Activated CD8-positive, alpha-beta memory T cell treated with anti-CD3 and anti-CD28 coated beads, Interleukin-2, amount 50 U/mL, for 24 hours (primary cell): ENCODE results near the gene ABHD2.
"Not testable (repeated sequence)": the region's sequence is repeated elsewhere in the genome, so short reads cannot be mapped to it uniquely, and the experiment has no call there.

Experiments used
- DNase-seq: peaks from one replicate; pipeline ENCODE4 v3.0.0-alpha.2; 2020; ENCODE audit errors: extremely low read depth

Gene ABHD2

DNA sequence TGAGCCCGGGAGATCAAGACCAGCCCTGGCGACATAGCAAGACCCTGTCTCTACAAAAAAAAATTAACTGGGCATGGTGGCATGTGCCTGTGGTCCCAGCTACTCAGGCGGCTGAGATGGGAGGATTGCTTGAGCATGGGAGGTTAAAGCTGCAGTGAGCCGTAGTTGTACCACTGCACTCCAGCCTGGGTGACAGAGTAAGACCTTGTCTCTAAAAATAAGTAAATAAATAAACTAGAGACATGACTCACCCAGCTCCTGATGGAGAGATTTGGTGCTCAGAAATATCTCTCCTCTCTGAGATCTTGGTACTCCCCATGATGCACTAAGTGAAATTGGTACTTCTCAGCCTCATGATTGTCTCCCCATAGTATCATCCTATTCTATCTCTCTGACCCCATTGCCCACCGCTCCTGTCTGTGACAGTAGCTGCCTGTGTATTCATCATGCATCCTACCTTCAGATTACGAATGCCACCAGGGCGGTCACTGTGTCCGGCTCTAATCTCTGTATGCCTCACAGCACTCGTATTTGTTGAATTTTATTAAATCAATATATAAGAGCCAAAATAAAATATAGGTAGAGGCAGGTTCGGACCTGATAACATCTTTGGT, 50.9 kb downstream of the ABHD2 start:
- DNase-seq: no peak

DNA sequence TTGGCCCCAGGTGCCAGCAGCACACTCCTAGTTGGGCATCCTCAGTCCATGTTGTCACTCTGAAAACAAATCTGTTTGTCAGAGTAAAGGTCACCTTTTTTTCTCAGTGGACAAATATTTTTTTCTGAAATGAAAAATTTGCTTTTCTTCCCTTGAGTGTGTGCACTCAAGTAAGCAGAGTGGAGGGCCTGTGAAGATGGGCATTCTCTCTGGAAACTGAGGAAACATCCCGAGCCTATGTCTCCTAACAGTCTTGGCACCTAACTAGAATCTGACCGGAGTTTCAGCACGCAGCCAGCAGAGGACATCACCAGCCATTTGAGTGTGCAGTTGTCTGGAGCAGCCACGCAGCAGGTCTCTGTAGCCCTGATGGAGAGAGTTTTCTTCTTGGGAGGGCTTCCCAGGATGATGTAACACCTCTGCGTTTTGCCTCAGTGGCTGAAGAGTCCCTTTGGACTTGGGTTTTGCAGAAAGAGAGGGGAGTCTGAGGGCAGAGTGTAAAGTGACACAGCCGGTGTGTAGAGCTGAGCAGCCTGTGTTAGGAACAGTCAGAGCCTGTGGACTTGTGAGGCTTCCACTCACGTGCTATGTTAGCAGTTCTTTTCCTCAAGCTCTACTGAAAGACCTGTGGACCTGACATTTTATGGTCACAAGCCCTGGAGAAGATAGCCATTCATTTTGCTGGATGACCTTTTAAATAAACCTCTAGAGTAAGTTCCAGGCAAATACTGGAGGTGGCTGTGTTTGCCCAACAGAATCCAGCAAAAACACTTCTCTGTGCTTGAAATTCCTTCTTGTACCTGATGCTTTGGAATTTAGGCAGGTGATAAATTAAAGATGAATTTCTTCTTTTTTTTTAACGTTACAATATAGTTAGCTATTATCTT, 51.6 kb downstream of the ABHD2 start:
- DNase-seq: no peak

DNA sequence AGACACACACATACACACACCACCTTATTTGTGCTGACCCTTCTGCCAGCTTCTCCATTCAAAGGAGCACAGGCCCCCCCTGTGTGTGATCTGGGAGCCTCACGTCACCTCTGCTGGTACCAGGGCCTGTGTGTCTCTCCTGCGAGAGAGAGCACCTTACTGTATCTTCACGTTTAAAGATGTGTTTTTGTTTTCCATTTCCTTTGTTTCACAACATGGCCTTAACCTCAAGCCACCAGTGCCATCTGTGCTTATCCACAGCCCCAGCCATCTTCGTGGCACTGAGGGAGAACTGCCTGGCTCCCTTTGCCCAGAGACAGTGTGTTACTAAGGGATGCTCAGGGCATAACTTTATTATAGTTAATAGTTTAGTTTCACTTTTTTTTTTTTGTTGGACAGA, 52.3 kb downstream of the ABHD2 start:
- no peak for DNase-seq

DNA sequence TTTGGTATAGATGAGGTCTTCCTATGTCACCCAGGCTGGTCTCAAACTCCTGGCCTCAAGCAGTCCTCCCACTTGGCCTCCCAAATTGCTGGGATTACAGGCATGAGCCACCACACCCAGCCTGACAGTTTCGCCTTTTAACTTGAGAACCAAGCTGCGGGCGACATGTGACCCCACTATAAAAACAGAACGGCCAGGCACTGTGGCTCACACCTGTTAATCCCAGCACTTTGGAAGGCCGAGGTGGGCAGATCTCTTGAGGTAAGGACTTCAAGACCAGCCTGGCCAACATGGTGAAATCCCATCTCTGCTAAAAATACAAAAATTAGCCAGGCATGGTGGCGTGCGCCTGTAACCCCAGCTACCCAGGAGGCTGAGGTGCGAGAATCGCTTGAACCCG, 52.9 kb downstream of the ABHD2 start:
- not testable (repeated sequence) for DNase-seq

DNA sequence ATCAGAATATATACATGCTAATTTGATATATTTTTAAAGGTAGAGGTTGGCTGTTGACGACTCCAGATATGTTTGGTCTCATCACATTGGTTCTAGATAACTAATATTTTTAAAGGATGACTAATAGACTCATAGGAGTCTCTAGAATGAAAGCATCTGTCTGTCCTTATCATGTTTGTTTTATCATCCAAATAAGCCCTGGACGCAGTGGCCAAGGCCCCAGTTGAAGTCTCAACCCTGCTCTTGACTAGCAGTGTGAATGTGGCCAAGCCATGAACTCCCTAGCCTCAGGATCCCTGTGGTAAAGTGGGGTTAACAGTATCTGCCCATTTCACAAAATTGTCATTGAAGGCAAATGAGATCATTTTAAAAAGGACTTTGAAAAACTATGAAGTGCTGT, 53.6 kb downstream of the ABHD2 start:
- no peak for DNase-seq

DNA sequence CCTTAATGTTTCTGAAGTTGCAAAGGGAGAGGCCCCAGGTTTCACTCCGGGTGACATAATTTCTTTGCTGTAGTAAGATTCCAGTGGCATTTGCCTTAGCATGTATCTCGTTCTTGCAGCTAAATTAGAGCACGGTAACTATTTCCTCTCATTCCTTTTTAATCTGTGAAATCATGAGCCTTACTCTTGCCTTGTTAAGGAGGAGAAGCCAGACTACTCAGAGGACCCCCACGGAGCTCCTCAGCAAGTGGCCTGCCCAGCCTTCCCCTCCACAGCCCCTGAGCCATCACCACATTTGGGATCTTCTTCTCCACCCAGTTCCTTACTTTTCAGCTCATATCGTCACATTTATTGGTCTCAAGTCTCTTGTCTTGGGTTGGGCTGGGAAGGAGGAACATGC, 54.2 kb downstream of the ABHD2 start:
- no peak for DNase-seq

DNA sequence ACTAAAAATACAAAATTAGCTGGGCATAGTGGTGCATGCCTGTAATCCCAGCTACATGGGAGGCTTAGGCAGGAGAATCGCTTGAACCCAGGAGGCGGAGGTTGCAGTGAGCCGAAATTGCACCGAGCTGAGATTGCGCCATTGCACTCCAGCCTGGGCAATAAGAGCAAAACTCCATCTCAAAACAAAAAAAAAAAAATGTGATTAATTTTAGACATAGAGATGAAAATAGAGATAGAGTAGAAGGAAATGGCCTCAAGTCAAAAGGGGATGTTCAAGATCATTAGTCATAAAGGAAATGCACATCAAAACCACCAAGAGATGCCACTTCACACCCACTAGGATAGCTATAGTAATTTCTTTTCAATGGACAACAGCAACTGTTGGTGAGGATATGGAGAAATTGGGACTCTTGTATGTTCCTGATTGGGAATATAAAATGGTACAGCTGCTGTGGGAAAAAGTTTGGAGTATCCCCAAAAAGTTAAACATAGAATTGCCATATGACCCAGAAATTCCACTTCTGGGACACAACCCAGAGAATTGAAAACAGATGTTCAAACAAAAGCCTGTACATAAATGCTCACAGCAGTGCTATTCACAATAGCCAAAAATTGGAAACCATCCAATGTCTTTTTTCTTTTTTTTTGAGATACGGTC, 55.4 kb downstream of the ABHD2 start:
- no peak for DNase-seq

DNA sequence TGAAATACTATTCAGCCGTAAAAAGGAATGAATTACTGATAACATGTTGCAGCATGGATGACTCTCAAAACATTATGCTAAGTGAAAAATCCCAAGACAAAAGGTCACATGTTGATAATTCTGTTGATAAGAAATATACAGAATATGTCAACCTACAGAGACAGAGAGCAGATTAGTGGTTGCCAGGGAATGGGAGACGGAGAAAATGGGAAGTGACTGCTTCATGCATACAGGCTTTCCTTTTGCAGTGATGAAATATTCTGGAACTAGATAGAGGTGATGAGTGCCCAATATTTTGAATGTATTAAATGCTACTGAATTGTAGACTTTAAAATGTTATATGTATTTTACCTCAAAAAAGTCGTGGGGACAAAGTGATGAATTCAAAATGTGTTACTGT, 56.2 kb downstream of the ABHD2 start:
- no peak for DNase-seq

DNA sequence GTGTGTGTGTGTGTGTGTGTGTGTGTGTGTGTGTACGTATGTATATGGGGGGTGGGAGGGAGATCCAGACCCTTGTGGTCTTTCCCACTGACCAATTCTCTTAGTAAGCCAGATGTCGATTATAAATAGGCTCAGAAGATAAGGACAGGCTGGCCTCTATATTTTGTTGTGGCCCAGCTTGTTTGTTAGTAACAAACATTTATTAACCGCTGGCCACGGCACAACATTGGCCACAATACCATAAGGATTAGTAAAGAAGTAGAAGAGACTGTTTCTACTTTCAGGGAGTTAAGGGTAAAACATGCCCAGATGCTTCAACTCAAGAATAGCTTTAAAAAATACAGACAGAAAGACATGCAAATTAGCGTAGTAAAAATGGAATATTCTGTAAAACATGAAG, 58.1 kb downstream of the ABHD2 start:
- no peak for DNase-seq

DNA sequence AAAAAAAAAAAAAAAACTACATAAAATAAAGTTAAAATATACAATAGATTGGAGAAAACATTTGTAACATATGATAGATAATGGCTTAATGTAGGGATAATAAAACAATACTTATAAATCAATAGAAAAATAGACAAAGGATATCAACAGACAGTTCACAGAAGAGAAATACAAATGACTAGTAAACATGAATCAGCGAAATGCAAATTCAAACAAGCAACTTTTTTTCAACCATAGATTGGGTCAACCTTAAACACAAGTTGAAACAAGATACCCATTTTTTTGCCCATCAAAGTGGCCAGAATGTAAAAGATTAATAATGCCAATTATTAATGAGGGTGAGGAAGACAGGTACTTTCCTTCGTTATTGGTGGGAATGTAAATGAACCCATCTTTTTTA, 59.9 kb downstream of the ABHD2 start:
- DNase-seq: no peak

DNA sequence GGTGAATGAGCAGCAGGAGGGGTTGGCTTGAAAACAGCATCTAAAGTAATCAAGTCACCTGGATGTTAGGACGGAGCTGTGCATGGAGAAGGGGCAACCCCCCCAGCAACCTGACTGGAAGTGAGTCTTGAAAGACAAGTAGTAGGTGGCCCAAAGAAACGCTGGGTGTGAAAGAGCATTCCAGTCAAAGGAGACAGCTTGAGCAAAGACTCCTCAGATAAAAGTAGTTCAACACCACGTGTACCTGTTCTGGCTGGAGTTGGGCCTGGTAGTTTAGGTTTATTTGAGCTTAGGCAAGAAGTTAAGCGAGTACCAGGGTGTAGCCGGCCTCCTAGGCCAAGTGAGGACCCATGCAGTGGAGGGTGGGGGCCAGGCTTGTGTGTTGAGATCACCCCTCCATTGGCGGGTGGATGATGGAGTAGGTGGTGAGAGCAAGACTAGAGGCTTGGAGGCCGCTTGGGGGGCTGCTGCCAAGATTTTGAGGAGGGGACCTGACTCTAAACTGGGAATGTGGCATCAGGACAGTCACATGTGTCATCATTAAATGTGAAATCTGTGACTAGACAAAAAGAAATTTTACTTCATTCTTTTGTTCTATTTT, 61.3 kb downstream of the ABHD2 start:
- no peak for DNase-seq

DNA sequence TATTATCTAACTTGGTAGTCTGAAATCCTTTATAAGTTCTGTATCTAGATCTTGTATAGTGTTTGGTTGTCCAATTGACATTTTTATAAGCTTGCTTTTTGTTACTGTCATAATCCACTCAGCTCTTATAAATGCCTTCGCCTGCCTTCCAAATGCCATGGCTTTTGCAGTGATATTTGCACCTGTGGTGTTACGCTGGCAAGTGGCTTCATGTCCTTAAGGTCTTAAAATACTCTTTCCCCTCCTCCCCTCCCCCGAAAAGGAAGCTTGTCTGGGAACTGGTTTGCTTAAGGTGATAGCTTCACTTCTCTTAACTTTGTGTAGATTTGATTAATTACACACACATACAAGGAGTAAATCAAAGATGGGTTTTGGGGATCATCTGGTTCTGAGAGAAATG, 62.0 kb downstream of the ABHD2 start:
- DNase-seq: no peak

DNA sequence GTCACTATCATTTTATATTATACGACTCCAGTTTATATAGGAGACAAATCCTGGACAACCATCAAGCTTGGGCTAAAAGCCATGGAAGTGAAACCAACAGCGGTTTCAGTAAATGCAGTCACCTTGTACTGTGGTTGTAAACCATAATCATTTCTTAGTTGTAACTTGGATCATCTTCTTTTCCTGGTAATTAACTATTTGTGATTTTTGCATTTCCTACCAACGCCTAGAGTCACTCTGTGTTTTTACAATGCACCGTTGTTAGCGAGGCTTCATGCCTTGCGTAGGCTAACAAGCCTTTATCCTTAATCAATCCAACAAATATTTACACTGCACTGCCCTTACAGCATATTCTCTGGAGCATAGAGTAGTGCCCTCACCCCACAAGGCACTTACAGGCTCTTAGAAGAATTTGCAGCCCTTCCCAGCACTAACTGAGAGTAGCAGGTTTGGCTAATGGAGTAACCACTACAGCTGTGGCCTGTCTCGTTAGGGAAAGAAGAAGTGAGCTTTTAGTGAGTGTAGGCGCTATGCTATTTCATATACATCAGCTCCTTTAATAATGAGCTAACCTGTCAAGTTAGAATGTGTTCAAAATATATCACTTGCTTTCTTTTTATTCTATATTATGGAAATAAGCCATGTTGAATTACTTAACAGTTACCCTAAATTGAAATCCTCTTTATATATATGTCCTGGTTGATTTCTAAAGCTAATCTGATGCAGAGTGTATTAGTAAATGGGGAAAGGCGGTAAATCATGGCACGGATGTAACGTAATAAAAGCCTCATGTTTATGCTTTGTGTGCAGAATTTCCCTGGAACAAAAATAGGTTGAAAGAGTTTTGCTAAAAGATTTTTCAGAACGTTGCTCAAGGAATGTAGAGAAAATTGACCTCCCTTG, 62.8 kb downstream of the ABHD2 start:
- no peak for DNase-seq

DNA sequence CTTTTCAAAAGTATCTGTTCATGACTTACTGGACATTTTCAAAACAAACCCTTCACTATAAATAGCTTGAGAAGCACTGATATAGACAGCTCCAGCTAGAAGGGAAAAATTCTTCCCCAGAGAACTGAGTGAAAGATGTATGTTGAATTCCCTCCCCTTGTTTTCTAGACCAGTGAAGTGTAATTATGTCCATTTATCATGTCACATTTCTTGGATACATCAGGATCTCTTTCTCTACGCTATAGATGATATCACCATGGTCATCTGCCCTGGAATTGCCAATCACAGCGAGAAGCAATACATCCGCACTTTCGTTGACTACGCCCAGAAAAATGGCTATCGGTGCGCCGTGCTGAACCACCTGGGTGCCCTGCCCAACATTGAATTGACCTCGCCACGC, 66.9 kb downstream of the ABHD2 start:
- no peak for DNase-seq

DNA sequence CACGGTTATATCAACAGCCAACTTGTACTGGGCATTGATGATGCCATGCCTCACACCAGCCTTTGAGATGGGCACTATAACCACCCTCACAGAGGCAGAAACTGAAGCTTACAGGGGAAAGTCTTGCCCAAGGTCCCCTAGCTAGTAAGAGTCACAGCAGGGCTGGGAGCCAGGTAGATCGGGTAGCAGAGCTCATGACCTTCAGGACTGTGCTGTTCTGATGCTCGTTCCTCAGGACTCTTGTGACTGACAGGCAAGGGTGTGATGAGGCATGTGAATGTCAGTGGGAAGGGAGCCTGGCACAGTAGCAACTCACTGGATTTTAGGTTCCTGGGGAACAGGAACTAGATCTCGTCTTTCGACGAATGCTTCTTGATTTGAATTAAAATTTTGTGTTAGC, 67.4 kb downstream of the ABHD2 start:
- DNase-seq: no peak

DNA sequence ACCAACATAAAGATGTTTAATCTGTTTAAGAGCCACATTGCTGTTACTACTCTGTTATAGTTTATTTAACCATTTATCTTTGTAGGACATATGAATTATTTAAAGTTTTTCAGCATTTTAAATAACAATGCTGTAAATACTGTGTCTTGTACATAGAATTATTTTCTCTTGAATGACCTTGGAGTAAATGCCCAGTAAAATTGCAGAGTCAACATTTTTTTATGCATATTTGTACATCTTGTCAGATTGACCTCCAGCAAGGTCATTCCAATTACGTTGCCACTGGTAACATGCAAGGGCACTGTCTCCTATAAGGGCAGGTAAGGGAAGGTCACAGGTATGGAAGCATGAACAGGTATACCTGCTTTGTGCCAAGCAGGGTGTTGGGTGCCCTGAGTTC, 68.8 kb downstream of the ABHD2 start:
- no peak for DNase-seq

DNA sequence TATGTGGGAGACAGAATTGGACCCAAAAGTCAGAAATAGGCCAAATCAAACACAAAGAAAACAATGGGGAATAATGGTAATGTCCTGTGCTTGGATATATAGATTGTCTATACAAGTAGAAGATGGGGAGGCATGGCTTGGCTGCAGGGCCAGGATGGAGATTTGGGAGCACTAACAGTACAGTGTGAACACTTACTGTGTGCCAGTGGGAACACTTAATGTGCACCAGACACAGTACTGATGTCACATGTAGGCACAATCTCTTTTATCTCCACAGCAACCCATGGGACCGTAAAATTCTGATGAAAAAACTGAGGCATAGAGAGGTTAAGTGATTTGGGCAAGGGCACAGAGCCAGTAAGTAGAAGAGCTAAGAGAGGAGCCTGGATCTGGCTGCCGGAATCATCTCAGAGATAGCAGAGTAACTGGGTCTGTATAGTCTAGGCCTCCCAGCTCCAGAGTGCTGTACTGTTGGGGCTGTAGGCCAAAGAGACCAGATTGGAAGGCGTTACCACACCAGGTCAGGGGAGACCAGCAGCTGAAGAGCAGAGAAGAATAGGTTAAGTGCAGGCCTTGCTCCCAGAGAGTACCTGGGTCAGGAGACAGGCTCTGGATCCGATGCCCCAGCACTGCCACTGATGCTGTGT, 69.8 kb downstream of the ABHD2 start:
- DNase-seq: no peak

DNA sequence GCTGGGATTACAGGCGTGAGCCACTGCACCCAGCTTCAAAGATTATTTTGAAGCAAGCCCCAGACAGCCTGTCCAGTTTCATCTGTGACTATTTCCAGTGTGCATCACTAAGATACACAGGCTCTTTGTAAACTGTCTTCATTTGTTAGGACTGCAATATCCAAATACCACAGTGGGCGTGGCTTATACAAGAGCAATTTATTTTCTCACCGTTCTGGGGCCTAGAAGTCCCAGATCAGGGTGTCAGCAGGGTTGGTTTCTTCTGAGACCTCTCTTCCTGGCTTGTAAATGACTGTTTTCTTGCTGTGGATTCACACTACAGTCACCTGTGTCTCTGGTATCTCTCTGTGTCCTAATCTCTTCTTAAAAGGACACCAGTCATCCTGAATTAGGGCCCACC, 73.4 kb downstream of the ABHD2 start:
- DNase-seq: no peak

DNA sequence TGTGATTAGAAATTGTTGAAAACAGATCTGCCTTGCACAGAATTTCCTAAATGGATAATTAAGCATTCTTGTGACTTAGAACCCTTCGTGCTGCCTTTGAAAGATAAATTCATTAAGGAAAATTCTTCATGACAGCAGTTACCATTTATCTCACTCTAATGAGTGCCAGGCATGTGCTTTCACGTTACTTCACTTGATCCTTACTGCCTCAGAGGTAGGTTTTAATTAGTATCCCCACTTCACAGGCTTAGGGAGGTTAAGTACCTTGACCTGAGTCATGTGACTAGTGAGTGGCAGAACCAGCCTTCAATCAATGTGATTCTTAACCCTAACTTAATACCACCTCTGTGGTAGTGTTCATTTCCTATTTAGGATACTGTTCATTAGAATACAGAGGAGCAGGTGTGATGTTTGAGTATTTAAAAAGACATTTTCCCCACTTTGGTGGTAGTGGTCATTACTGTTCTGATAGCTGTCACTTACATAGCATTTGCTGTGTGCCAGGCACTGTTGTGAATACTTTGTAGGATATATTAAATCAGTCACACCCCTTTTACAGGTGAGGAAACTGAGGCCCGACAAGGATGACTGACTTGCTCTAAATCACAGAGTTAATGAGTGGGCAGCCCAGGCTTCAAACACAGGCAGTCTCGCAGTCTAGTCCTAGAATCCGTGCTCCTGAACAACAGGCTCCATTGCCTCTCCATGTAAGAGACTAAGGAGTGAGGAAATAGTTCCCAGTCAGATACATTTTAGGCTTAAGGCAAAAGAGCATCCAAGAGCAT, 75.2 kb downstream of the ABHD2 start:
- DNase-seq: no peak

DNA sequence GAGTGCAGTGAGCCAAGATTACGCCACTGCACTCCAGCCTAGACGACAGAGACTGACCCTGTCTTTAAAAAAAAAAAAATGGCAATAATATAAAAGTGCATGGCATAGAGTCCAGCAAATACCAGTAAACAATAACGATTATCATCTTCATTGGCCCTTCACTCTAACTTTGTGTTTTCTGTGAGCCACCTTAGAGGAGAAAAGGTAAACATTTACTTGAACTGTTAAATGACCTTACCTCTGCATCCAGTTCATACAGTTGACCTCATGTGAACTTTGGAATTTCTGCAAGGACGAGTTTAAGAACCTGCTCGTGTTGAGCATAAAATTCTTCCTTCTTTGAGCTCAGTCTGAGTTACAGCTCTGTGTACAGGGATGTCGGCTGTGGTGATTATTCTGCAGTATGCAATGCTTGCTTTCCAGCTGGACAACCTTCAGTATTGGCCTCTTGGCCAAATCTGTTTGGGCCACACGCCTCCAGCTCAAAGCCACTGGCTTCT, 76.5 kb downstream of the ABHD2 start:
- no peak for DNase-seq
